Head of caudate nucleus (tissue), 42 donors: ENCODE results near the gene BEST3.
"Not testable (repeated sequence)": the region's sequence is repeated elsewhere in the genome, so short reads cannot be mapped to it uniquely, and the experiment has no call there.

Experiments used
- DNase-seq, 42 donors: peaks; one replicate each; pipeline versions ENCODE4 v3.0.0 to v3.0.0-alpha.2; 2020 to 2021; ENCODE audit warnings: mixed read lengths in 7 of 42
- intact Hi-C: fragments of 100-400 bp; cut with DNase I; formaldehyde crosslinking; loops from one replicate; pipeline ENCODE4 v1.15.0; 2022

BEST3 gene

DNA sequence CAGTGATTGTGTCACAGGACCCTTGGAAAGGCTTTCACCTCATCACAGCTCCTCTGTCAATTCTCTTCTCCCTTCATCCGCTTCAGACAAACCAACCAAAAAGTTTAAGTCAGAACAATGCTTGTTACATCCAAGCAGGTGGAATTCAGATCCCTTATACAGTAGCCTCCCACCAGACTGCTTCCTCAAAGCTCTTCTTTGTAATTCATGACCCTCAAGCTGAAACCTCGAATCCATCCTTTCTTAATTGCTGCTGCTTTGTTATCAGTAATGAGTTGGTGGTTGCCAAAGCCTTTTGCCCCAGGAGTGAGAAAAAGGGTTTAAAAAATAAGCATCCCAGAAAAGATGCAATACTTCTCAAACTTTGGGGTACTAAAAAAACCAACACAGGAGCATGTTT is 9.5 kb downstream of the BEST3 start:
- DNase-seq: no peak
- intact Hi-C loops: no loop called here

DNA sequence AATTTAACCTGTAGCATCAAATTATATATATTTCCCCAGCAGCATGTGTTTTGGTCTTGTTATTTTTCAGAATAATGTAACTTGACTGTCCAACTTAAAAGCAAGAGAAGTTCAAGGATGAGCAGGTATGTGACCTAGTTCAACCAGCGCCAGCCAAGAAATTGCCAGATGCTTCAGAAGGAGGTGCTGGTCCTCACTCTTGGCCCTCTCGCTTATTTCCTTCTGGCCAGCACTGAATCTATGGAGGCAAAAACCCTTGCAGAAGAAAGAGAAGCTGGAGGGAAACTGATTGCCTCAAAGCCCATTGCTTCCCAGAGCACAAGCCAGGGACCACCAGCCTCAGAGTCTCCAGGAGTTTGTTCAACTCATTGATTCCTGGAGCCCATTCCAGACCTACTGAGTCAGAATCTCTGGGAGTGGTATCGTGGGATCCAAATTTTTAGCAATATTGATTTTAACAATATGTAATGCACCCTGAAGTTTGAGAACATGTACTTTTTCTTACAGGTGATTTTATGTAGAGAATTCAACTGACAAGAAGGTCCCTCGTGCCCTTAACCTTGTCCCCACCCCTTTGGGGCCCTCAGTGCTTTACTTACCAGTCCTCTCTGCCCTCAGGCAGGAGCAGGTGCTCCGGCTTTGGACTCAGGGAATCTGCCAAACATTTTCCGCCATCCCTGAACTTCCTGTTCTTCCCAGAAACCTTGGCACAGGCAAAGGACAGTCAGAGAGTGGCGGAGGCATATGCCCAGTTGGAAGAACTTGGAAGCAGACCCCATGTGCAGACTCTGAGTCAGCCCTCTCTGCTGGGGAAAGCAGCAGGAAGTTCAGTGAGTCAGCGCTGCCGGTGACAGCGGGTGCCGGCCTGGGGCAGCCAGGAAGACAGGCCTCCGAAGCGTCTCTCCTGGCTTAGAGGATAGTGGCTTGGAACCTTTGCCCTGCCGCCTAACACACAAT is 10.4 kb downstream of the BEST3 start:
- DNase-seq: peak in 16 of 42 donors; percentile 8 to 70 (median 42)
- intact Hi-C loops: no loop called here

DNA sequence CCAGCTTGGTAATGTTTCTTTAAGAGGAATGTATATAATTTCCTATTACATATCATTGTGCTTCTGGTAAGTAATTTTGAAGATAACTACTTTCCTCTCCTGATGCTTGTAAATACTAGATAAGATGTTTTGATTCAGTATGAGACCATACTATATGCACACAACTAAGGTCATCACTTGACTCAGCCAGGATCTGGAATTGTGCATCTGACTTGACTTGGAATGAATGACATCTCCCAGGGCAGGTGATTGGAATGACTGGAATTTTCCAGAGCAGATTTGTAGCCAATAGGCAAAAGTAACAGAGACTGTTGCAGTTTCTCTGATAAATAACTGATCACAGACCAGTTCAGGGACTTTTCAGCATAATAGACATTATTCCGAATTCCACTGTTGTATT is 11.1 kb downstream of the BEST3 start:
- intact Hi-C loops: no loop called here

DNA sequence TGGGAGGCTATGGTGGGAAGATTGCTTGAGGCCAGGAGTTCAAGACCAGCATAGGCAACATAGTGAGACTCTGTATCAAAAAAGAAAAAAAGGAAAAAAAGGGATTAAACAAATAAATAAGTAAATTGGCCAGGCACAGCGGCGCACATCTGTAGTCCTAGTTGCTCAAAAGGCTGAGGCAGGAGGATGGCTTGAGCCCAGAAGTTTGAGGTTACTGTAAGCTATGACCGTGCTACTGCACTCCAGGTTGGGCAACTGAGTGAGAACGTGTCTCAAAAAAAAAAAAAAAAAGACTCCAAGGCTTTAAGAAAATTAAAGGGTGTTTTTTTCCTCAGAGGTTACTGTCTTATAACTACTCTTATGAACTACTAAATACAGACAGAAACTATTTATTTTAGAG is 11.7 kb downstream of the BEST3 start:
- intact Hi-C loops: no loop called here
- DNase-seq: no peak

More for the DNA sequence above, 11.1 kb downstream of the BEST3 start:
- DNase-seq: no peak

DNA sequence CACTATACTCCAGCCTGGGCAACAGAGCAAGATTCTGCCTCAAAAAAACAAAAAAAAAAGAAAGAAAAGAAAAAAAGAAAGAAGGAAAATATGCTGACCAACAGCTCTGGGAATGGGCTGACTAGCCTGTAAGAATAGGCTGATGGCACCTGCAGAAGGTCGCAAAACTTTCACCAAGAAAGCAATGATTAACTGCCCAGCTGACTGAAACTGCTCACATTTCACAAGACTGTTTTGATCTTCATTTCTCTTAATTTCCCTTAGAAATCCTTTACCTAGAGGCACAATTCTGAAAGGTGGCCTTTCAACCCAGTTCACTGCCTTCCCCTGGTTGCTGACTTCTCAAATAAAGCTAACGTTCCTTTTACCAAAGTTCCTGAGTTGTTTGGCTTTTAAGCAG is 12.4 kb downstream of the BEST3 start:
- intact Hi-C loops: no loop called here
- DNase-seq: no peak

DNA sequence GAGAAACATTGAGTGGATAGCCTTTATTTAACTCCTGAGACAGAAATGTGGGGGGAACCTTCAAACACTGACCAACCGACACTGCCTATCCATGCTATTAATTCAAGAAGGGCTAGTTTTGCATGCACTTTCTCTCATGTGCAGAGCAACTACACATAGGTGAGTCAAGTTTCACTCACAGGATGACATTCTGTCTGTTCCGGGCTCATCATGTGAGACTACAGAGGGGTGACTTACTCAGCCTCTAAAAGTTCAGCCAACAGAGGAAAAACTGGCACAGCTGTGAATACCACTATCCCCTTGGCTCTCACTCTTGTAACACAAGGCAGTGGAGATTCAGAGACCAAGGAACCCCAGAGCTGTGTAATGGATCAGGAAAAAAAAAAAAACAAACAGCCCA is 13.3 kb downstream of the BEST3 start:
- DNase-seq: no peak
- intact Hi-C loops: no loop called here

DNA sequence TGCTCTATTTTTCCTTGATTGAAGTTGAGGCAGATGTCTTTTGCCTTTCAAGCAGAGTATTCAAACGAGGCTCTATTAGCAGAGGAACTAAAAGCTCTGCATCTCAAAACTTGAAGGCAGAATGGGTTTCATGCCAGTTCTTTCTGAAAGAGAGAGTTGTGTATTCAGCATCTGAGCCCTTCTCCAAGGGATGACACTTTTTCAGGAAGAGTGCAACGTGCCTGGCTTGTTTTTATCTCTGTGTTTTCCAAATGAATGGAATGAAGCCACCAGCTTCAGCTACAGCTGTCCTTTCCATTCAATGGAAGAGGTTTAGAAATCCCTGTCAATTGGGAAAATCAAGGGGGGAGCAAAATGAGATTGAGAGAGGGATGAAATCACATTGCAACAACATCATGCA is 14.6 kb downstream of the BEST3 start:
- intact Hi-C loops: no loop called here
- peak in 4 of 42 donors; percentile 7 to 42 (median 35) for DNase-seq

DNA sequence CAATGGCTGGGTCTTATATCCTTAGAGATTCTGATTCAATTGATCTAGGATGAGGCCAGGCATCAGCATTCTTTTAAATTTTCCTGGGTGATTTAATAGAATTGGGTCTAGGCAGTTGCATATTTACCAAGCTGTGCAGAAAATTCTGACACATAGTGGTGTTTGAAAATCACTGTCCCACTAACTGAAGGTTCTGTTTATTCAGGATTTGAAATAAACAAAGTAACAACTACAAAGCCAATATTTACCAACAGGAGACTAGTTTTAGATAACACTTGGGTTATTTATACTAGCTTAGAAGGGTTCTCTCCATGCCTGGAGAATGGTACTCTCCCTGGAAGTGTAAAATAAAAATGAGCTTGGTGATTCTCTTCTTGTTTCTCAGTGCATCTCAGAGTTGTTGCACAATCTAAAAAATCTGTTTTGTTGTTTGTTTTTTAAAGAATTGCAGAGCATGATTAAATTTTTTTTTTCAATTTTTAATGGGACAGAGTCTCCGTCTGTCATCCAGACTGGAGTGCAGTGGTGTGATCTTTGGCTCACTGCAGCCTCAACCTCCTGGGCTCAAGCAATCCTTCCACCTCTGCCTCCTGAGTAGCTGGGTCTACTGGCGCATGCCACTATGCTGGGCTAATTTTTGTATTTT is 16.9 kb downstream of the BEST3 start:
- no peak for DNase-seq
- intact Hi-C loops: no loop called here

DNA sequence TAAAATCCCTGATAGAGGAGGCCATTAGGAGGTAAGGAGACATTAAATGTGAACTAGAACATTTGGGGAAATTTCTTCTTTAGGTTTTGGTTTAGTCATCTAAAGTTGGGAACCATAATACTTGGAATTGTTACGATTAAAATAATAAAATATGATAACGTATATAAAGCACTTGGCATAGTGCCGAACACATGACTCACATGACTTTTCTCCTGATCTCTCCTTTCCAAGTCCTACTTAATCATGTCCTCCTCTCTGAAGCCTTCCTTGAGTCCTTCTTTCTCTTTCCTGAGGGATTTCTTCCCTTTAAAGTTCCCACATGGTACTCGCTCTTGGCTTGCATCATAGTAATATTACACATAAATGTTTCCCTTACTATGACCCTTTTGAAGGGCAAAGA is 20.0 kb downstream of the BEST3 start:
- intact Hi-C loops: no loop called here
- no peak for DNase-seq

DNA sequence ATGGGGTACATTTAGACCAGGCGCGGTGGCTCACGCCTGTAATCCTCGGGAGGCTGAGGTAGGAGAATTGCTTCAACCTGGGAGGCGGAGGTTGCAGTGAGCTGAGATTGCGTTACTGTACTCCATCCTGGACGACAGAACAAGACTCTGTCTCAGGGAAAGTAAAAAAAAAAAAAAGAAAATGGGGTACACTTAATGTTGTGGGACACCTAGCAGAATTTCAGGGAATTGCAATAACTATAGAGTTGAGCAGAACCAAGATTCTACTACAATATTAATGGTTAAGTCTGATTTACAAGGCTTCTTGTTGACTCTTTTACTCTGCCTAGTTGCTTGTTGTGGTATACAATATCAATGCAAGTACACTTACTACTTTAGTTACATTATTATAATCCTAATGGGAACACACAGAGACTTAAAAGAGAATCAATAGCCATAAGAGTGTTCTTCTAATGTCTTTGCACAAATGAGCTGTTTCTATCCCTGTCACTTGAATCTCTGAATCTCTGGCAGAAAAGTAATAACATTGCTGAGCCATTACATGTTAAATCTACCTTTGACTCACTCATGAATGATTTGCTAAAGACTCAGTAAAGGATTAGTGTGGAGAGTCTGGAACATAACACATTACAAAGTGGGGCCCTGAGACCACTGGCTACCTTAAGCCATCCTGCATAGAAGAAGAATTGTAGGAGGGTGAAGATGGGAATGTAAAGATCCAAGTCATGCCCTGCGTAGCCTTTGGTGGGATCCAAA is 22.7 kb downstream of the BEST3 start:
- intact Hi-C loops: no loop called here
- no peak for DNase-seq

DNA sequence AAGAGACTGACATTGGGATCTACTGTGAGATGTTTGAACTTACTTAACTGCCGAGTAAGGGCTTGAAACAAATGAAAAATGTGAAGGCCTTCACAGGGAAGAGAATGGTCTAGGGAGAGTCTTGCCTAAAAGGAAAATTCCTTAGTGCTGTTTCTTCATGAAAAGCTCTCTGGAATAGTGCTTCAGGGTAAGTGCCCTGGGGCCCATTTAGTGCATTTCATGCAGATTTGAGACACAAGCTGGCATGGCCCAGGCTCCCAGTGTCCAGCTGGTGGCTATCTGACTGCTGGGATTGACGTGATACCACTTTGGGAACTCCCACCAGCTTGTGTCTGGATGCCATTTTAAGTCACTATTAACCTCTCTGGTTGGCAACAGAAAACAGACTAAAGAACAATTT is 26.9 kb downstream of the BEST3 start:
- DNase-seq: no peak
- intact Hi-C loops: no loop called here

DNA sequence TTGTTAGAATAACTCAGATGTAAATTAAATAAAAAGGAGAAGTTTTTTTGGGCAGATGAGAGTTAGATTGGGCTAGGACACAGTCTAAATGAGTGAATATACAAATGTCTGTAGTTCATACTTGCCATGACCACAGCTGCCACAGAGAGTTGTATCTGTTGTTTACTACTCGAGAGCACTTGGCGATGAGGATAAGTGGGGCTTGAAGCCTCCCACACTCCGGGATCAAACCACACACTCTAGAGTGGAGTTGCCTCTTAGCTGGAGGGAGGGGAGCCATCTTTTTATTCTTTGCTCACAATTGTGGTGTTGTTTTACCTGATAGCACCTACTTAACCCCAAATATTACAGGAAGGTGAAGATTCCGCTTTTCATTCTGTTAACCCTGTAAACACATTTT is 27.5 kb downstream of the BEST3 start:
- no peak for DNase-seq
- intact Hi-C loops: no loop called here

DNA sequence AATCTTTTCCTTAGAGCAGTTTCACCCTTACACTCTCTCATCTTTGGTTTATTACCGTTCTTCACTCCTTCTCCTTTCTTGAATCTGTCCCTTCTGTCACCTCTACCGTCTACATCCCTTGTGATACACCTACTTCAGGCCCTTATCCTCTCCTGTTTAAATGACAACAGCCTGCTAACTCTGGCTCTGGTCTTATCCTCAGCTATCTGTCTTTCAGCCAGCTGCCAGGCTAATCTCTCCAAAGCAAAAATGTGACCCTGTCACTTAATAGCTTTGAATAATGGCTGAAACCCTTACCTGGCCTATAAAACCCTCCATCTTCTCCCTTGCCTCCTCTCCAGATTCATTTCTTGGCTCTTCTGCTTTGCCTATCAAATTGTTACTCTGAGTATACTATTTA is 32.3 kb downstream of the BEST3 start:
- intact Hi-C loops: no loop called here
- DNase-seq: no peak

DNA sequence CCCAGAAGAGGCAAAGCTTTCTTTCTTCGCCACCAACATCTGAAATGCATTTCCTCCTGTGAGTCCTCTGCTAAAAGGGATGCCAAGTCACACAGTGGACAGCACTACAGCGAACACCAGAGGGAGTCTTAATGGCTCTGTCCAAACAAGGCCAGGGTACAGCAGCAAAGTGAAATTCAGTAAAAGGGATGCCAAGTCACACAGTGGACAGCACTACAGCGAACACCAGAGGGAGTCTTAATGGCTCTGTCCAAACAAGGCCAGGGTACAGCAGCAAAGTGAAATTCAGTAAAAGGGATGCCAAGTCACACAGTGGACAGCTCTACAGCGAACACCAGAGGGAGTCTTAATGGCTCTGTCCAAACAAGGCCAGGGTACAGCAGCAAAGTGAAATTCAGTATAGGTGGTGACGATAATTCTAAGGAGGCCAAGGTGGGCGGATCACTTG is 34.1 kb downstream of the BEST3 start:
- DNase-seq: peak in 10 of 42 donors; percentile 4 to 57 (median 24)

DNA sequence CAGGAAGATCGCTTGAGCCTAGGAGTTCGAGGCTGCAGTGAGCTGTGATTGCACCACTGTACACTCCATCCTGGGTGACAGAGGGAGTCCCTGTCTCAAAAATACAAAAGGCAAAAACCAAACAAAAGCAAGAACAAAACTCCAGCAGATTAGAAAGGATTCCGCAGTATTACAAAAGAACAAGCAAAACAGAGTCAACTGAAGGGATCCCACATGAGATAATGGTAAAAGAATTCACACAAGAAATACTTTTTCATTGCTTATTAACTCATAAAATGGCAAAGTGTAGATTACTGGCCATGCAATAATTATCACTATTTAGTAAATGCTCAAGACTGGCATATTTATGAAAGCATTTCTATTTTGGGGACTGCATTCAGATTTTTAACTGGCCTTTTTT is 35.4 kb downstream of the BEST3 start:
- no peak for DNase-seq
- intact Hi-C loops: no loop called here

More for the DNA sequence above, 34.1 kb downstream of the BEST3 start:
- intact Hi-C loops: not testable (repeated sequence)

DNA sequence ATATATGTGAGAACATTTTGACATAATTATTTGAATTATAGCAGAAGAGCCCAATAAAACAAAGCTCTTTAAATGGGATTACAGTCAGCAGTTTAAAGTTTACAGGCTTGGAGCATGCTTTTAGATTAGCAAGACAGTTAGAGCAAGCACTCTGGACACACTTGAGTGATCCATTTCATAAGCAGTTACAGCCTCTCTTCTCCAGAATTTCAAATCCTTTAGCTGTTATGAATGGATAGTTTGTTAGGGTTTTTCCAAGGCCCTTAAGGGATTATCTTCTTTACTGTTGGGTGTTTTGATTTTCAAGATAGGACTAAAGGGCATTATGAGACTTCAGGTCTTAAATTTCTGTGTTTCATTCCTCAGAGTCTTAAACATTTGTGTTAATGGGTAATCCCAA is 36.3 kb downstream of the BEST3 start:
- DNase-seq: no peak
- intact Hi-C loops: no loop called here

DNA sequence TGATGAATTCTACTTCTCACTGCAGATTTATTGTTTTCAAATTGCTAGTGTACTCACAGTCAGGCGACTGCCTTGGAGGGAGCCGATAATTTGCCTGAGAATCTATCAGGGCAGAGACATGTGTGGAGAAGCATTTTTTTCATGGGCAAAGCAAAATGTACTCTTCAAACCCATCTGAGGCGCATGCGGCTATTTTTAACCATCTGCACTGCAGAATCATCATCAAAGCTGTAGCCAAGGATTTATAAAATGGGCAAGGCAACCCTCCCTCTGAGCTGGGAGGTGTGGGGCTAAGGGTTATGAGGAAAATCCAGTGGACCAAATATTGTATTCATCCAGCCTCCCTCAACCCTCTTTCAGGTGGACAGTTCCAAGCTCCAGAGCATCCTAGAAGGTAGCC is 37.7 kb downstream of the BEST3 start:
- intact Hi-C loops: no loop called here
- no peak for DNase-seq

DNA sequence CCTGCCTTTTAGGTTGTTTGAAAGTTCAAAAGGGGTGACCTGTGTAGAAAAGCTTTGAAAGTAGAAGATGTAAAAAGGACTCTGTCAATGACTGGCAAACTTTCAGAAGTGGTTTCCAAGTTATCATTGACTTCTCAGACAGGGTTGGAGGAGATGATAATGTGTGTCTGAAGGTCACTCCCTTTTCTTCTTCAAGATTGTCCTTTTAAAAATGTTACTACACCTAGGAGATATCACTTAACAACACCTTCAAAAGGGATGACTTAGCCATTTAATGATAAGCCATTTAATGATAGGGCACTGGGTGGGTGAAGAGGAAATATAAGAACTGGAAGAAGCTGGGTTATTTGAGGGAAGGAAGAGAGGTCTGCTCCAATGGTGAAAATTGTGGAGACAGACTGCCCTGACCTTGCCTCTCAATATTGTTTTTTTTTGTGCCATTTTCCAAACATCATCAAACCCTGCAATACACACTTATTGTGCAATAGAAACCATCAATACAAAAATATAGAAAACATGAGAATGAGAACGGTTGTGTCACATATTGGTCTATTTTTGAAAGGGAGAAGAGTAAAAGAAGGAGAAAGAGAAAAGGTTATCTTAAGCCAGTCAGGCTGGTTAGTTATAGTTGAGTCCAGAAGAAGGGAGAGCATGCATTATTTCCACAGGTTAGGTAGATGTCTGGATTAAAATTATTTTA is 38.8 kb downstream of the BEST3 start:
- intact Hi-C loops: no loop called here
- DNase-seq: no peak

DNA sequence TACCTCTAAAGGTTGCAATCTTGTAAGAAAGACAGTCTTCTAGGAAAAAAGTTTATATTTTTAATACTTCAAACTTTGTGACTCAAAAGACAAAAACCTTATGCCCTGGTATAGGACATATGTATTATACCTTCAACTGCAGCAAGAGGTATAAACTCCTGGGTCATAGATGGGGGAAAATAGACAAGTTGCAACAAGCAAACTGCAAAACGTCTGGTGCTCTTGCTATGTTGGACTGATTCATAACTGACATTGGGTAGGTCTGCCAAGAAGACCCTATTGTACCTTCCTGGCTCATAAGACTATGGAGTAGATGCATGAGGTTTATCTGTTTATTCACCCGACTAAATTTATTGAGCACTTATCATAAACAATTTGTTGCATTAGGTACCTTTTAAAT is 40.9 kb downstream of the BEST3 start:
- DNase-seq: no peak
- intact Hi-C loops: no loop called here
